ENCODE data around the gene MRPL2.
A peak's percentile ranks its signal among the peaks of the same experiment; 100 is the strongest.
"Not testable (repeated sequence)": the region's sequence is repeated elsewhere in the genome, so short reads cannot be mapped to it uniquely, and the experiment has no call there.

Gene MRPL2

GRCh38 chr6:43052225-43052841 is 6.9 kb downstream of the MRPL2 start:
- DNase-seq = no peak

- DNase-seq = no peak
Observed at GRCh38 chr6:43050981-43051380, 8.3 kb downstream of the MRPL2 start.

GRCh38 chr6:43047998-43048397 is 11.2 kb downstream of the MRPL2 start:
- no peak for DNase-seq

GRCh38 chr6:43045371-43045930 is 13.8 kb downstream of the MRPL2 start:
- no peak for DNase-seq

DNA sequence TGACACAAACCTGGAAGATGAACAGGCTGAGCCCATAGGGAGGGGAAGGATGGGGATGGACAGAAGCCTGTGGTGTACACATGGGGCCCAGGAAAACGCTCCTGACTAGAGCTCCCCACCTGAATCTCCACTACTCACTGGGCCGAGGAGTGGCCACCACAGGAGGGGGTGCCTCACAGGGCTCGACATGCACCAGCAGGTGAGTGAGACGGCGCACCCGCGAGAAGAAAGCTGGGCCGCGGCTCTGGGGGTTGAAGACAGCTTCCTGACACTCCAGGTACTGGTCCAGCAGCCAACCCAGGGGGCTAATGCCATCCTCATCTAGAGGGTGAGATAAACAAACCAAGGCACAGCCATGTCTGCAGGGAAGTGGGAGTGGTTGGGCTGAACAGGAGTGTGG is 15.9 kb downstream of the MRPL2 start:
- DNase-seq = no peak

GRCh38 chr6:43041475-43041874 is 17.8 kb downstream of the MRPL2 start:
- not testable (repeated sequence) for DNase-seq

DNA sequence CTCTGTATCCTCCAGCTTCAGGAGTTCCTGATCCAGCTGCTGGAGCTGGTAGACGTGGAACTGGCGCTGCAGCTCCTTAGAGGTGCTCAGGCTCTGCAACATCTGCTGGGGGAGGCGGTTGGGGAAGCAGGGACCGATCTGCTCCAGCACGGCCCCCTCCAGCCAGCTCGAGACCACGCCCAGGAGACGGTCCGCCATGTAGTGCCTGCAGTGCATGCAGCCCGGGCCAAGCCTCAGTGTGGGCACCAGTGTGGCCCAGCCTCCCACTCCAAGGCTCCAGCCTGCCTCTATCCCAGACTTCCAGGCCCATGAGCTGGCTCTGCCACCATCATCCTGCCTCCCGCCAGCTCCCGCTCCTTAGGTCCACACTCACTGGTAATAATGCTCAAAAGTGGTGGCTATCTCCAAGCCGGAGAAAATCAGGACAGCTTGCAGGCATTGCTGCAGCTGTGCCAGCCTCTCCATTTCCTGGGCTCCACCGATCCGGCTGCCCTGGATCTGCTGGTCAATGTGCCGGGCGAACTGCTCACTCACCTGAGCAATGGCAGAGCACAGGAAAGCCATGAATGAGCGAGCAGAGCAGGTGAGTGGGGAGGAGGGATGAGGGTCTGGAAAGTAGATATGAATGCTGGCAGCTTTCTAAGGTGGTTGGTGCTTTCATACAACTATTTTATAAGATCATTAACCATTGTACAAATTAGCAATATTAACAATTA is 18.5 kb downstream of the MRPL2 start:
- no peak for DNase-seq

DNA sequence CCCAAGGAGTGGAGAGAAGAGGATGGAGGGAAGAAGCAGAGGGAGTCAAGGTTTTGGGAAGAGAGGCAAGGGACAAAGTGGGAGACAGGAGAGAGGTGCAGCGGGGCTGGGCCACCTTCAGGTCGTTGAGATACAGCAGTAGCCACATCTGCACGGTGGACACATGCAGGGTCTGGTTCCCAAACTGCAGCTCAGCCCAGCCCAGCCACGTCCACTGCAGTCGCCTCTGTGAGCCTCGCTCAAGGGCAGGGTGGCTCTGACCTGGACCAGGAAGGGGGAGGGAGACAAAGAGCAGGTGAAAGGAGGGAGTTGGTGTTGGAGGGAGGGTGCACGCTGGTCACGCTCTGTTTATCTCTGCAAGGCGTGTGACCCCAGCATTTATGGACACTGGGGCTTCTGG is 20.5 kb downstream of the MRPL2 start:
- DNase-seq = no peak

DNA sequence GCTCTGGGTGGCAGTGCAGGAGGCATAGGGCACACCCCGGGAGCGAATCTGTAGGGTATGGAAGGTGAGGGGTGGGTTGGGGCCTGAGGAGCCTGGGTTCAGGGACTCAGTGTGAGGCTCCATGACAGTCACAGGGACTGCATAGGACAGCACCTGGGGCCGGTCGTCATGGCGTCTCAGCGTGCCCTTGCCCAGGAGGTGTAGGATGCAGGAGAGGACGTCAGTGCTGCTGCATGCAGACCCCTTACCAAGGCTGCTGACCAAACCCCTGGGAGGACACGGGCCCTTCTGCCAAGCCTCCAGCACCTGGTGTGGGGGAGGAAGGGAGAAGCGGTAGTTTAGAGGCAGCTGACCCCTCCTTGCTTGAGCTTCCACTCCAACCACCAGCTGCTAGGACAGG is 21.5 kb downstream of the MRPL2 start:
- DNase-seq = no peak

GRCh38 chr6:43037197-43037596 is 22.0 kb downstream of the MRPL2 start:
- DNase-seq = no peak

- DNase-seq = no peak
Observed at GRCh38 chr6:43036712-43037111, 22.5 kb downstream of the MRPL2 start.

DNA sequence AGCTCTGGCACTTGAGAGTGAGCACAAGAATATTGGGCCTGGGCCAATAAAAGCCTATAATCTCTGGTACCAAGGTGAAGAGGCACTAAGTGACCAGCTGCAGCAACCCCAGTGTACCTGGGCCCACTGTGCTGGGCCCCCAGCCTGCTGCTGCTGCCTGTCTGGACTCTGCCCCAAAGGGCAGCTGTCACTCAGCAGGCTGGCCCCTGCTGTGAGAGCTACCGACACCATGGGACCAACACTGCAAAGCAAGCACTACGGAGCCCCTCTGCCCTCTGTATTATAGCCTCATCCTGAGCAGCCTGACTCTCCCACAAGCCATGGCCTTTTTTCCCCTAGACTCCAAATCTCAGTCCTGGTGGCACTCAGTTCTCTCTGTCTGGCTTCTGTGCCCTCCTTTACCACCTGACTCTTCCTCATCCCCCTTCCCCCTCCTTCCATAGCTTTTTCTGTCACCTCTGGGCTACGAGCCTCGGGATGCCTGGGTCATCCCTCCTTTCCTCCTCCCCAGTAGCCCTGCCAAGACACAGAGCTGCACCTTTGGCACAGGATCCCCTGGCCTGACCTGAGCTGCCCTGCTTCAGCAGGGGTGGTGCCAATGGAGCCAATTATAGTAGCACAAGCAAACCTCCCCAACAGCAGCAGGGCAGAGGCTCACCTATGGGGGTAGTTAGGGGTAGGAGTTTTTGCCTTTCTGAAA is 23.6 kb downstream of the MRPL2 start:
- no peak for DNase-seq

DNA sequence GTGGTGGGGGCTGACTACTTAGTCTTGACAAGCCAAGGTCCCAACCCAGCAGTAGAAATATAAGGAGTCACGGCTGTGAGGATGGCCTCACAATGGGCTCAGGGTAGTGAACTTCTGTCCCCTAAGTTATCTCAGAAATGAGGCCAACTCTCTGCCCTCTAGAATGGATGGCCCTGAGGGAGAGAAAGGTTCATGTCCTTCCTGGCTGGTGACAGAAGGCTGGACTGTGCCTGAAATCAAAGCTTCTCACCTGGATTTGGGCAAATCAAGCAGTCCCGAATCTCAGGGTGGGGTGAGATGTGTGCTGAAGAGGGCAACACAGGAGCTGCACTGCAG is 25.1 kb downstream of the MRPL2 start:
- DNase-seq = no peak

- DNase-seq = no peak
Observed at GRCh38 chr6:43033496-43034189, 25.6 kb downstream of the MRPL2 start.

DNA sequence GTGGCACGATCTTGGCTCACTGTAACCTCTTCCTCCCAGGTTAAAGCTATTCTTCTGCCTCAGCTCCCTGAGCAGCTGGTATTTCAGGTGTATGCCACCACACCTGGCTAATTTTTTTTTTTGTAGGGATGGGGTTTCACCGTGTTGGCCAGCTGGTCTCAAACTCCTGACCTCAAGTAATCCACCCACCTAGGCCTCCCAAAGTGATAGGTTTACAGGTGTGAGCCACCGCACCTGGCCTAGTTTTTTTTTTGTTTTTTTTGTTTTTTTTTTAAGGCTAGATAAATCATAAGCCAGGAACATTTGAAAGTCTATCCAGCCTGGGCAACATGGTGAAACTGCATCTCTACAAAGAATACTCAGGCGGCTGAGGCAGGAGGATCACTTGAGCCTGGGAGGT is 26.9 kb downstream of the MRPL2 start:
- DNase-seq = no peak

GRCh38 chr6:43029120-43029519 is 30.1 kb downstream of the MRPL2 start:
- no peak for DNase-seq

GRCh38 chr6:43026365-43026764 is 32.9 kb downstream of the MRPL2 start:
- no peak for DNase-seq

GRCh38 chr6:43024436-43024835 is 34.8 kb downstream of the MRPL2 start:
- no peak for DNase-seq

GRCh38 chr6:43021270-43022047 is 37.8 kb downstream of the MRPL2 start, which contains the start of gene RRP36:
Gene RRP36, plus strand, starts transcription at chr6:43021623. Its CDS starts 32 bp downstream, at chr6:43021655.
- DNase-seq = peak; percentile 46

- DNase-seq = no peak
Observed at GRCh38 chr6:43020847-43021246, 38.4 kb downstream of the MRPL2 start.

- DNase-seq = no peak
Observed at GRCh38 chr6:43020052-43020705, 39.1 kb downstream of the MRPL2 start.

GRCh38 chr6:43019152-43019551 is 40.1 kb downstream of the MRPL2 start:
- DNase-seq = no peak
